Measurements from ENCODE around the gene ALG8.
"Not testable (repeated sequence)": the region's sequence is repeated elsewhere in the genome, so short reads cannot be mapped to it uniquely, and the experiment has no call there.

ALG8 gene

DNA sequence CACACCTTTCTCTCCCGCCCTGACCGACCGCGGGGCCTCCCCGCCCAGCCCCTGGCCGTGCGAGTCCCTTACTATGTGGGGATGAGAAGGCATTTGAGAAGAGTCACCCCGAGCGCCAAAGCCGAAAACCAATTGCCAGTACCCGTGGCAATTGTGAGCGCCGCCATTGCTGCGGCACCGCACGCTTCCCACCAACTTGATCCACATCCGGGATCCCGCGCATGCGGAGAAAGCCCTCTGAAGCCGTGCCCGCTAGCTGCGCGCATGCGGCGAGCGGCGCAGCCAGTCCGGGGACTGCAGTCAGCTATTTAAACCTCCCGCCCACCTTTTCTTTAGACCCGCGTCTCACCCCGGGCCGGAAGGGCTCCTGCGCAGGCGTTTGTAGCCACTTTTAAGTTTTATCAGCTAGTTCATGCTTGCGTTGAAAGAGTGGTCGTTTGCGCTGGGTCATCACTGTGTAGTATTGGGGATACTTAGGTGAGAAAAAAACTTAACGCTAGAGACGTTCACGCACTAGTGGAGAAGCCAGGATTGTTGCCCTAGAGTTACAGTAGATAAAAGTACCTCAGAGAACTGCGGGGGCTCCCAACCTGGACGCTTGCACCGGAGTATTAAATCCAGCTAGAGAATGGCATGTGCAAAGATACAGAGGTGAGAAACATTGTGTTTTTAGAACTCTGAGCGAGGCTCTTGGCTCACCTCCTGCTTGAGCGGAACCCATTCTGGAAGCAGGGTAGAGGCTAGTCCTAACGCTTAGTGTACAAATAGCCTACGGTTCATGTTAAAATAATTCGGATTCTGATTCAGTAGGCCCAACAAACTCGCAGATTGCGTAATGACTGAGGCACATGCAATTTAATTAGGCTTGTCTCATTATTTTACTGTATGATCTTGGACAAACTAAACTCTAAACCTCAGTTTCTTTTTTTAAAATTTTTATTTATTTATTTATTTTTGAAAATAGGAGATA, at the start of gene ALG8:
ALG8 (minus strand) TSS at position 205 of the 970 bp plus-strand sequence; CDS start at position 167, 38 bp downstream.
- FAIRE-seq: peak; percentile 94

GRCh38 chr11:78188286-78189173, 49.1 kb upstream of the ALG8 start, which contains the start of the genes KCTD21 and USP35:
KCTD21 (minus strand) TSS chr11:78188626; CDS start chr11:78174554, 14,072 bp downstream.
USP35 (plus strand) TSS chr11:78188919; CDS start chr11:78196246, 7,327 bp downstream.
- FAIRE-seq: peak; percentile 90

DNA sequence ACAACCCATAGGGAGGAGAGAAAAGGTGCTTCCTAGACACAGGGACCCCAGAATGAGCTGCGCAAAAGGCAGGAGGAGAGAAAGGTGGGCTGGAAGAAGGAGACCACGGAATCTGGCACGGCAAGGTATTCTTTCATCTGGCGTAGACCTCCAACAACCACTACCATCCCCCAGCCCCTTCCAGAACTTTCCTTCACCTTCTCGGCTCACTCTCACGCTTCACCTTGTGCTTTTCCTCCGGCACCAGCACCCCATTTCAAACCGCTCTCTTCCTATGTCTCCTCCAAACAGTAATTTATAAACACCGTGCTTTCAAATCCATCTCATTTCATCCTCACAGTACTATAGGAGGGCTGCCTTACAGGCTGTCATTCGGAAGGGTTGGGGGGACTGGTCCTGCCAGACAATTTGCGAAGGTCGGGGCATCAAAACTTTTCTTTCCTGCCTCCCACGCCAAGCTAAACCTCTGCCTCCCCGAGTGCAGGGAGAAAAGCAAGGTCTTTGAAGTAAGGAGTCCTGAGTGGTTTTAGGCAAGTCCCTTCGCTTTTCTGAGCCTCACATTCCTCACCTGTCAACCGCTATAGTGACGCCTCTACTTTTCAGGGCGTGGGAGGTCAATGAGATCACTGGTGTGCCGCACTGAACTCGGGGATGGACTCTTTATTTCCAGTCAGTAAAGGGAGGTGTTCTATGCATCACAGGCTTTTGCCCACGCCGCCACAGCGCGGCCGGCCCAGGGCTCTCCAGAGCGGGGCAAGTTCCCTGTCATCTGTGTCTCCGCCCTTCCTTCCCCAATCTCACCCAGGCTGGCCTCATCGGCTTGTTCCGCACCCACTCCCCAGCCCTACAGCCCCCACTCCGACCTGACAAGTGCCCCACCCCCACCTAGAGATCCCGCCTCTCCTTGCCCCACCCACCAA, 48.2 kb upstream of the ALG8 start:
- FAIRE-seq: no peak

DNA sequence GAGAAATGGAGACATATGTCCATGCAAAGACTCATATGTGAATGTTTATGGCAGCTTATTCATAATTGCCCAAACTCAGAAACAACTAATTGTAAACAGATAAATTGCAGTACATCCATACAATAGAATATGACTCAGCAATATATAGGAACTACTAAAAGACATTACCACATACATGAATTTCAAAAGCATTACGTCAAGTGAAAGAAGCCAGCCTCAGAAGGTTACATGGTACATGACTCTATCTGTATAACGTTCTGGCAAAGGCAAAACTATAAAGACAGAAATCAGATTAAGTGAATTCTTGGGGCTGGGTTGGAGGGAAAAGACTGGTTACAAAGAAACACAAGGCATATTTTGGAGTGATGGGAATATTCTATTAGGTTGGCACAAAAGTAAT, 41.8 kb upstream of the ALG8 start:
- no peak for FAIRE-seq

- FAIRE-seq: no peak
Measured at GRCh38 chr11:78180751-78181150, 41.3 kb upstream of the ALG8 start.

DNA sequence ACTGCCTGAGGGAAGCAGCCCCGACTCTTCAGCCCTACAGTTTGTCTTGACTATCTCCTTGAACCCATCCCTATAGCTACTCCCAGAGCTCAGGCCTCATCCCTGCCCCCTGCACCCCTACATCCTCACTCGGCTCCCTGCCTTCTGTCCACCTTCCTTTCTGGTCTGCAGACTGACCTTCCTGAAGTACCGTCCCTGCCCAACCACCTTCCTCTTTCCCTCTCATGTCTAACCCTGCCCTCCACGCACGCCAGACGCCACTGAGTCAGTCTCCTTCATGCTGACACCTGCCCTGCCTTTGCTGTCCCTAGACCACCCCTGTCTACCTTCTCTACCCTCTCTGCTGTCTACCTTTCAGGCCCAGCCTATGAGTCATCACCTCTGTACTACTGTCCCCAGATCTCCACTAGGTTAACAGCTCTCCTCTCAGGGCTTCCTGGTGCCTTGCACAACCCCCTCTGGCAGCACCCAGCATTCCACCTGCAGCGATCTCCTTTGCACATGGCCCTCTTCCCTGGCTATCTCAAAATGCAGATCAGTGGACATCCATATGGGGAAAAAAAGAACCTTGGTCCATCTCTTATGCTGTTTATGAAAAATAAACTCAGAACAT, 40.1 kb upstream of the ALG8 start:
- FAIRE-seq: no peak

DNA sequence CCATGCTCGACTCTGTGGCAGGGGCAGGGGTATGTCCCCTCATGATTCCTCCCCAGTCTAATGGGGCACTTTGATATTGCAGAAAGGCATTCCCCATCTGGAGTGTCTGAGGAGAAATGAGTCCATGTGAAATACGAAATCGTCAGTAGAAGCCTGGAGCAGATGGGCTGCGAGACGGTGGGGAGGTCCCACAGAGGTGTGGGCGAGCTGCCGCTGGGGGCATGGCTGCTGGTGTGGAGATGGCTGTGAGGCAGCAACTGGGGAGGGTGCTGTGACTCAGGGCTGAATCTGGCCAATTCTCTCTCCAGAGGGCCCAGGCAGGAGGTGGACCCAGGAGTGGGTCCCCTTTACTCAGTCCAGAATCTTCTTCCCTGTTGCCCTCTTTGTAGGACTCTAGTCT, 37.8 kb upstream of the ALG8 start:
- FAIRE-seq: no peak

GRCh38 chr11:78176605-78177141, 37.2 kb upstream of the ALG8 start:
- no peak for FAIRE-seq

DNA sequence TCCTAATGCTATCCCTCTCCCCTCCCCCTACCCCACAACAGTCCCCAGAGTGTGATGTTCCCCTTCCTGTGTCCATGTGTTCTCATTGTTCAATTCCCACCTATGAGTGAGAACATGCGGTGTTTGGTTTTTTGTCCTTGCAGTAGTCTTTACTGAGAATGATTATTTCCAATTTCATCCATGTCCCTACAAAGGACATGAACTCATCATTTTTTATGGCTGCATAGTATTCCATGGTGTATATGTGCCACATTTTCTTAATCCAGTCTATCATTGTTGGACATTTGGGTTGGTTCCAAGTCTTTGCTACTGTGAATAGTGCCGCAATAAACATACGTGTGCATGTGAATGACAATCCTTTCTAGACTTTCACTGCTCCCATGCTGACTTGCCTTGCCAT, 36.4 kb upstream of the ALG8 start:
- not testable (repeated sequence) for FAIRE-seq

DNA sequence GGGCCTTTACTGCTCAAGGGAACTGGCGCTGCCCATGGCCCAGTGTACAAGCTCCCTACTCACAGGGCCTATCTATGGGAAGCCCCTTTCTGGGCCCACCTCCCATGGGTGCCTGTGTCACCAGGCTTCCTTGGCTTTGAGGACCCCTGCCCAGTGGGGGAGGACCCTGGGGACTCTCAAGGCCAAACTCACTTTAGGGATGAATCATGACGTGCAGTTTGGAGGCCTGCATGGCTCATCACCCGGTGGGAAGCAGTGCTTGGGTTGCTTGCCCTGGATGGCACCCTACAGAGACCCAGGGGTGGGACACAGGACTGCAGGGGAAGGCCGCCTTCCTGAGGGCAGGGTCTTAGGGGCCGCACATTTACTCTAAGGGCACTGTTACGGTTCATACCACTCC, 32.5 kb upstream of the ALG8 start:
- no peak for FAIRE-seq

DNA sequence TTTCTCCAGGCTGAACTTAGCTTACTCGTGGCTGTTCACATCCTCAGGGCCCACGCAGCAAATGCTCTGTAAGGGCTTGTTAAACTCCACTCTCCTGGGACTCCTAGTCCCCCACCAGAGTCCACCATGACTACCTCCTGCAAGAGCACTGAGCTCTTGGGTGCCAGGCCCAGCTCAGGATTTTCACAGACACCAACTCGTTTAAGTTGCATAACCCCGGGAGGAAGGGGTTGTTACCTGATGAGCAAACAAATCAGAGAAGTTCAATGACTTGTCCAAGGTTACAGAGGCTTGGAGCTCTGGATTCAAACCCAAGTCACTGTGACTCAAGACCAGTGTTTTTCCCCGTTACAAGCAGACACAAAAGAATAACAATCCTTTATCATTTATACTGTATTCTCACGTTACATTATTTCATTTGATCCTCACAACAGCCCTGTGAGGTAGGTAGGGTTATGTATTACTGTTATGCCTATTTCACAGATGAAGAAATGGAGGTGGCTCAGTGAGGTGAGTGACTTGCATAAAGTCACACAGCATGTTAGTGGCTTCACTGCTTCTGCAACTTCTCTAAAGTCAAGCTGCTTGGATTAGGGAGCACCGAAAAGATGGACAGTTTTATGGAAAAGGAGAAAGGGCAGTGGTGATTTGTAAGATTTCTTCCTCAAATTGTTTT, 31.6 kb upstream of the ALG8 start:
- FAIRE-seq: no peak

GRCh38 chr11:78170413-78170812, 31.0 kb upstream of the ALG8 start:
- FAIRE-seq: no peak

GRCh38 chr11:78168539-78169477, 29.4 kb upstream of the ALG8 start:
- FAIRE-seq: no peak

- FAIRE-seq: no peak
Measured at GRCh38 chr11:78166855-78167469, 27.5 kb upstream of the ALG8 start.

- FAIRE-seq: no peak
Measured at GRCh38 chr11:78164471-78164870, 25.0 kb upstream of the ALG8 start.

- no peak for FAIRE-seq
Measured at GRCh38 chr11:78163828-78164227, 24.4 kb upstream of the ALG8 start.

GRCh38 chr11:78161962-78162371, 22.5 kb upstream of the ALG8 start:
- FAIRE-seq: no peak

DNA sequence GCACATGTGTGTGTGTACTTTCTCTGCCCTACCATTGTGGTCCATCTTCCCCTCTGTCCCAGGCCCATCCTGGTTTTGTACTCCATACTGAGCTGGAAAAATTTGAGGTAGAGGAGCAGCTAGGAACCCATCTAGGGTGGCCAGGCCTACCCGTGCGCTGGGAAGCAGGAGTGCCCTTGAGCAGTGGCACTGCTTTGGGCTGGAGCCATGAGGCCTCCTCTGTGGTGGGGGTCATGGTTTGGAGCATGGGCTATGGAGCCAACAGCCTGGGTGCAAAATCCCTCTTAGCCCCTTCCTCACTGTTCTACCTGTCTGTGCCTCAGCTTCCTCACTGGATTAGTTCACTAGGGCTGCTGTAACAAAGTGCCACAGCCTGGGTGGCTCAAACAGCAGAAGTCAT, 21.9 kb upstream of the ALG8 start:
- no peak for FAIRE-seq

DNA sequence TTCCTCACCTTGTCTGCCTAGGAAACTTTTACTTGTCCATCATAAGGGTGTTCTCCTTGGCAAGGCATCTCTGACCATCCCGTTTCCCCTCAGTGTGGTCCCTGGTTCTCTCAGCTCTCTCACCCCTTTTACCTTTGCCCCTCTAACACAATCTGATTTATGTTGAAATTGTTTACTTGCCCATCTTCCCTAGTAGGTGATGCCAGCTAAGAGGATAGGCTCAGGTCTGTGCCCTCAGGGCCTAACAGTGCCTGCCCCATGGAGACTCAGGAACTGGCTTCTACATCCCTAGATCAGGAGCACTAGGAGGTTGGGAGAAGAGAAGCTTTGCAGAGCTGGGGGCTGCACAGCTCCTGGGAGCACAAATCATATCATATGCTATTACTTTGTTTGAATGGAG, 21.1 kb upstream of the ALG8 start:
- no peak for FAIRE-seq

All from G401.6 (cell line).